ENCODE results near the gene GLIPR2. TPM values are rescaled to one million over a fixed set of nuclear protein-coding genes. Genes with fewer than 3 reads are reported as not detected.

Gene GLIPR2
- total and polyA plus RNA-seq, 2 of the 13 experiments (the other 11 are each of a cell fraction or from before 2014, with no cell fraction given), result 0.08 to 0.42 TPM

DNA sequence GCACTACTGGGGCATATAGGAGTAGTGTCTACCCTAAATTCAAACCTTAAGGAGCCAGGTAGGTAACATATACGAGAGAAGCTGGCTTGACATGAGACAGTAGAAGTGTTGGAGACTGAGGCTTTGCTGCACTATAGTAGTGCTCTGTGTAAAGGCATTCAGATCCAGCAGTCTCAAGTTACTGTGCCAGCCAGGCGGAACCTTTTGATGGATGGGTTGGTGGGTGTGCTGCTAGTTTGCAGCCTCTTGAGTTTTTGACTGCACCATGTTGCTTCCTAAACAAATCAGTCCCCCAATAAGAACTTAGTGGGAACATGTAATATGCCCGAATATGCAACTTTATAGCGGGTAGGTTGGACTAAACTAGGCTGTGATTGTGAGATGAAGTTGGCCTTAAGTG lies 55.7 kb downstream of the GLIPR2 start (continued):
- TF ChIP-seq PRDM4 (CRISPR knock-in tag; IDR thresholded peaks at IDR 0.05; ENCODE audit: borderline replicate concordance) (no peak), ZNF510 (CRISPR knock-in tag; IDR thresholded peaks at IDR 0.05; ENCODE audit: low read depth) (no peak), RFXAP (CRISPR knock-in tag; IDR thresholded peaks at IDR 0.05; ENCODE audit: borderline replicate concordance) (no peak), RBM39 (IDR thresholded peaks at IDR 0.05; ENCODE audit: low read depth, low read length, poor library complexity, severe bottlenecking) (no peak)

DNA sequence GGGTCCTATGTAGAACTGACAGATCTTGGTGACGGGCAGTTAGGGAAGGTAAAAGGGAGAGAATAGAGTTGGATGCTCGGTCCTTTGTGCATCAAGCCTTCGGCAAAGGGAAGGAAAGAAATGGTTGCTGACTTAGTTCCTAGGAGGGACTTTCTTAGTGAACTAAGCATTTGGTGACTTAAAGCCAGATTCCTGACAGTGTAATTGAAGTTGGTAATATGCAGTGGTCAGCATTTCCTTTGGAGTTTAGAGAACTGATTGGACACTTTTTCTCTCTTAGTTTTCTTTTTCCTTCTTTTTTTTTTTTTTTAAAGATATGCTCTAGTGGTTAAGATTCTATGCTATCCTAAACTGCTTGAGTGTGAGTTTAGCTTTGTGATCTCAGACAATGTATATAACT lies 56.5 kb downstream of the GLIPR2 start:
- FAIRE-seq (no peak), ATAC-seq (no peak), DNase-seq (ENCODE audit: low spot score) (no peak)
- ChIA-PET POLR2A (interaction anchor here (5.3 kb wide), 1 partner anchor 13 kb away, joined by 62 read pairs; no protein-coding TSS in a partner anchor), CTCF (ENCODE audit: low intra/inter-chr PET ratio, low total read pairs) (no interaction called here)
- Histone ChIP-seq H3K9ac (ENCODE audit: insufficient read depth, low read depth, low read length) (peak overlapping the region; percentile 19; the same call in 1 of the 2 replicates), H3K4me1 (ENCODE audit: insufficient read depth, low read length) (peaks cover 36% of the 10 kb centered on the region), H3K4me2 (ENCODE audit: low read depth, low read length) (peak overlapping the region; percentile 96), H4K20me1 (ENCODE audit: insufficient read depth, low read length) (peaks cover 14% of the 10 kb centered on the region), H3K27ac (ENCODE audit: extremely low read length, insufficient read depth, low read length) (no peak overlapping the region), H3K79me2 (ENCODE audit: insufficient read depth, low read length) (peaks cover 40% of the 10 kb centered on the region), H3K4me3 (replicated peaks in 1 of 3; ENCODE audit: insufficient read depth in 1 of 3, low read depth in 2 of 3, low read length in 3 of 3) (peak overlapping the region; percentile 8 to 86 (median 15); a peak in 2 of 6 replicates), H3K9me3 (ENCODE audit: low read length) (no peaks in the 10 kb centered on the region), H2AFZ (ENCODE audit: low read length) (no peak overlapping the region), H3K36me3 (replicated peaks in 1 of 2; ENCODE audit: control insufficient read depth in 1 of 2, insufficient read depth in 2 of 2, low read length in 2 of 2) (peaks cover 1 to 11% of the 10 kb centered on the region in 2 experiments; a peak in 2 of 5 replicates), H3K27me3 (ENCODE audit: control insufficient read depth in 1 of 2, insufficient read depth in 2 of 2, low read length in 2 of 2) (no peaks in the 10 kb centered on the region; a peak in 1 of 5 replicates)
- no TSS peak for BruUV-seq (replicated peaks)
- in situ Hi-C loops (cut with HindIII; ENCODE audit: extremely low pct_ligation_motif_present, low pct_unique_long_range_greater_than_20kb) (no loop called here), intact Hi-C loops (cut with micrococcal nuclease; ENCODE audit: unreplicated experiment) (no loop called here)
- TF ChIP-seq POGZ (CRISPR knock-in tag; IDR thresholded peaks at IDR 0.05), result no peak
- TF ChIP-seq CBX5 (CRISPR knock-in tag; IDR thresholded peaks at IDR 0.05; ENCODE audit: borderline replicate concordance), result no peak
- no peak for TF ChIP-seq MTA3 (CRISPR knock-in tag; IDR thresholded peaks at IDR 0.05)
- TF ChIP-seq MAFK (conservative IDR thresholded peaks at IDR 0.05 in 1 of 2, IDR thresholded peaks at IDR 0.05 in 1 of 2; ENCODE audit: low read length in 2 of 2), result peak; percentile 87 to 94
- TF ChIP-seq, protein P1, sequence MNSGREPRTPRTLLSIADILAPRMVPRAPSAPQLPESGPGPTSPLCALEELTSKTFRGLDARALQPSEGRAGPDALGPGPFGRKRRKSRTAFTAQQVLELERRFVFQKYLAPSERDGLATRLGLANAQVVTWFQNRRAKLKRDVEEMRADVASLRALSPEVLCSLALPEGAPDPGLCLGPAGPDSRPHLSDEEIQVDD (CRISPR knock-in tag; IDR thresholded peaks at IDR 0.05; ENCODE audit: borderline replicate concordance), result no peak
- peak; percentile 91 for TF ChIP-seq MAFF (IDR thresholded peaks at IDR 0.05; ENCODE audit: low read depth, low read length)
- WGBS (ENCODE audit: low lambda C conversion rate), result 80% methylated on average over 3 of the region's 3 CpGs
